ENCODE results near the gene PPP1R12B.
"Not testable (repeated sequence)": the region's sequence is repeated elsewhere in the genome, so short reads cannot be mapped to it uniquely, and the experiment has no call there.

DNA sequence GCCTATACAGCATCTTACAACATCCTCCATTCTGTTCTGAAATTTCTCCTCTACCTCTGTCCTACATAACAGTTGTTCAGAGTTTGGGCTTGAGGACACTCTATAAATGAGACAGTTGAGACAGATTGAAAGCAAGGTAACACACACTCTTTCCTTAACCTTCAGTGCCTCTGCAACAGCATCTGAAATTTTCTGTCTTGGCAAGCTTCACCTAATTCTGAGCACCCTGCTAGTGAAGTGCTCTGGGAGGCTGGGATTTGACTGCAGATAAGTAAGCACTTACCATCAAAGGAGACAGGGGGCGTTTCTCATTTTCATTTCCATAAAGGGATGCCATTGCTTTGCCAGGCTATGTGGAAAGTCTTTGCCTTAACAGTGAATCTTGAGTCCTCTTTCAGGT is 53.3 kb downstream of the PPP1R12B start:
- TF ChIP-seq, protein P1, sequence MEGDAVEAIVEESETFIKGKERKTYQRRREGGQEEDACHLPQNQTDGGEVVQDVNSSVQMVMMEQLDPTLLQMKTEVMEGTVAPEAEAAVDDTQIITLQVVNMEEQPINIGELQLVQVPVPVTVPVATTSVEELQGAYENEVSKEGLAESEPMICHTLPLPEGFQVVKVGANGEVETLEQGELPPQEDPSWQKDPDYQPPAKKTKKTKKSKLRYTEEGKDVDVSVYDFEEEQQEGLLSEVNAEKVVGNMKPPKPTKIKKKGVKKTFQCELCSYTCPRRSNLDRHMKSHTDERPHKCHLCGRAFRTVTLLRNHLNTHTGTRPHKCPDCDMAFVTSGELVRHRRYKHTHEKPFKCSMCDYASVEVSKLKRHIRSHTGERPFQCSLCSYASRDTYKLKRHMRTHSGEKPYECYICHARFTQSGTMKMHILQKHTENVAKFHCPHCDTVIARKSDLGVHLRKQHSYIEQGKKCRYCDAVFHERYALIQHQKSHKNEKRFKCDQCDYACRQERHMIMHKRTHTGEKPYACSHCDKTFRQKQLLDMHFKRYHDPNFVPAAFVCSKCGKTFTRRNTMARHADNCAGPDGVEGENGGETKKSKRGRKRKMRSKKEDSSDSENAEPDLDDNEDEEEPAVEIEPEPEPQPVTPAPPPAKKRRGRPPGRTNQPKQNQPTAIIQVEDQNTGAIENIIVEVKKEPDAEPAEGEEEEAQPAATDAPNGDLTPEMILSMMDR (optimal IDR thresholded peaks at IDR 0.05 in 1 of 3, IDR thresholded peaks at IDR 0.05 in 1 of 3, conservative IDR thresholded peaks at IDR 0.05 in 1 of 3; ENCODE audit: extremely low read depth in 1 of 3, insufficient read depth in 2 of 3, low read length in 3 of 3), result not testable (repeated sequence)
- TF ChIP-seq EZH2 (IDR thresholded peaks at IDR 0.05; ENCODE audit: low read length), result not testable (repeated sequence)

Data from keratinocyte (primary cell).